Measurements from ENCODE around the gene CDR2L. TPM values are rescaled to one million over a fixed set of nuclear protein-coding genes. Genes with fewer than 3 reads are reported as not detected.
"Not testable (repeated sequence)": the region's sequence is repeated elsewhere in the genome, so short reads cannot be mapped to it uniquely, and the experiment has no call there.

Gene CDR2L
- total RNA-seq, 2 experiments from 2014 or later: 0.74 to 1.2 TPM

DNA sequence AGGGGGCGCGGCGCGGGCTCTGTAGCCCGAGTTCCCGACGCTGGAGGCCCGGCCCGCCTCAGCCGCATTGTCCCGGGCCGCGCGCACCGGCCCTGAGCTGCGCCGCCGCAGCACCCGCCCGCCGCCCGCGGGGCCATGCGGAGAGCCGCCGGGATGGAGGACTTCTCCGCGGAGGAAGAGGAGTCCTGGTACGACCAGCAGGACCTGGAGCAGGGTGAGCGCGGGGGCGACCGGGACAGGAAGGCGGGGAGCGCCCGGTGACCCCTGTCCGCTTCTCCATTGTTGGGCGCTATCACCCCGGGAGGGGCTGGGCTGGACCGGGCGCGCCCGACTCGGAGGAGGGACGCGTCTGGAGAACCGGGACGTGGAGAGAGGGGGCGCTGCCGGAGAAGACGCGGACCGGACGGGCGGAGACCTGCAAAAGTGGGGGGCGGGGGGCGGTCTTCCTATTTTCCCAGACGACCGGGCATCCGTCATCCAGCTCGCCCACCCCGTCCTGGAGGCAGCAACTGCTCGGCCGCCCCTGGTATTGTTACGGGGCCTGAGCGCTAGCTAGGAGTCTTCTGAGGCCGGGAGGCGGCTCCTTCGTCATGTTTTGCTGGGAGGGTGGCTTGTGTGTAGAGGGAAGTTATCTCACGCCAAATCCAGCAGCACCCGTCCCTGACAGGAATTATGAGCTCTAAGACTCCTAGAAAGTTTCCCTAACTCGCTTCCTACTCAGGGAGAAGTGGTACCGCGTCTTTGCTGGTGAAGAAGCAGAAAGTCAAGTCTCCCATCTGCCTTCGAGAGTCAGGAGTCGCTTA is 678 bp downstream of the CDR2L start:
- Mint-ChIP-seq H3K36me3 (no peaks in the 10 kb centered on the region), H3K4me3 (peak overlapping the region; percentile 74), H3K4me1 (peaks cover 14% of the 10 kb centered on the region), H3K27ac (no peak overlapping the region), H3K27me3 (peaks cover 20% of the 10 kb centered on the region), H3K9me3 (no peaks in the 10 kb centered on the region)
- peak; percentile 37 for DNase-seq

DNA sequence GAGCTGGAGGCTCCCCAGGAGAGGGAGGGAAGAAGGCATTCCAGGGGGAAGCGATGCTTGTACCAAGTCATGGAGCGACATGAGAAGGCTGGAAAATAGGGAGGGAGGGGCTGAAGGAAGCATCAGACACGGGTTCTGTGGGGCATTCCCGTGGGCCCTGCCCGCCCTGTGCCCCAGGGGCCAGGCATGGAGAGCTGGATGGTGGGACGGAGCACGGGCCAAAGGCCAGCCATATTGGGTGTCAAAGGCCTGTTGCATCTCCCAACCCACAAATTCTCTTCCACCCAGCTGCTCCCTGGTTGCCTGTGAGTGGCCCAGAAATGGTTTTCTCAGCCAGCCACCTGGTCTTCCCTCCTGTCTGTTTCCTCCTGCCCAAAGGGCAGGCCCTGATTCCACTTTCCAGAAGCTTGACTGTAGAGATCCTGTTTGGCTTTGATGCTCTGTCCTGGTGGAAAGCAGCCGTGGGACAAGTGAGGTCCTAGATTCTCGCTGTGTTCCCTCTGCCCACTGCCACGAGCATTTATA is 3.2 kb downstream of the CDR2L start:
- H3K9me3 Mint-ChIP-seq: no peaks in the 10 kb centered on the region
- no peaks in the 10 kb centered on the region for H3K36me3 Mint-ChIP-seq
- peaks cover 14% of the 10 kb centered on the region for H3K27me3 Mint-ChIP-seq
- no peak for DNase-seq
- H3K27ac Mint-ChIP-seq: no peak overlapping the region
- H3K4me3 Mint-ChIP-seq: no peak overlapping the region
- peaks cover 14% of the 10 kb centered on the region for H3K4me1 Mint-ChIP-seq

DNA sequence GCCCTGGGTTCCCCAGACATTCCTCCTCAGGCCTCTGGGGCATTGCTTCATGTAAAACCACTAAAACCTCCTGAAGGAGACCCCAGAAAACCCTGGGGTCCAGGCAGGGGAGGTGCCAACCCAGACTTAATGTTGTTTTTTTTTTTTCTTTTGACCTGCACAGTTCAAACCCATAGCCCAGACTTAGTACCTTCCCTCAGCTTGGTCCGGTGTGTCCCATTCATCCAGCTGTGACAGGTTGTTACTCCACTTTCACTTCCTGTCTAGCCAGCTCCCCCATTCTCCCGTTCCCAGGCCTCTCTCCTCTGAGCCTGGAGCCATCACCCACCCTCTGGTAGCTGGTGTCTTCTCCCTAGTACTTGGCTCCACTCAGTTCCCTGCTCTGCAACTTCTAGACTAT is 4.8 kb downstream of the CDR2L start:
- H3K4me3 Mint-ChIP-seq: no peak overlapping the region
- no peak overlapping the region for H3K27ac Mint-ChIP-seq
- H3K27me3 Mint-ChIP-seq: peaks cover 7% of the 10 kb centered on the region
- H3K36me3 Mint-ChIP-seq: no peaks in the 10 kb centered on the region
- DNase-seq: no peak
- no peaks in the 10 kb centered on the region for H3K9me3 Mint-ChIP-seq
- H3K4me1 Mint-ChIP-seq: peaks cover 6% of the 10 kb centered on the region

DNA sequence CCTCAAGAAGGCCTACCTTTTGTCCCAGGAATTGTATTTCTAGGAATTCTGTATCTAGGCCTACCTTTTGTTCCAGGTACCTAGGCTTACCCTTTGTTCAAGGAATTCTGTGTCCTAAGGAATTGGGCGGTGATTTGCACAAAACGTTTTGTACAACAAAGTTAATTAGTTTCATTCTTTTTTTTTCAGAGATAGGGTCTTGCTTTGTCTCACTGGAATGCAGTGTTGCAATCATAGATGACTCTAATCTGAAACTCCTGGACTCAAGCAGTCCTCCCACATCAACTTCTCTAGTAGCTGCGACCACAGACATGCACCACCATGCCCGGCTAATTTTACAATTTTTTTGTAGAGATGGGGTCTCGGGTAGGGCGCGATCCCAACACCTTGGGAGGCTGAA is 7.0 kb downstream of the CDR2L start:
- no peaks in the 10 kb centered on the region for H3K36me3 Mint-ChIP-seq
- no peak overlapping the region for H3K27ac Mint-ChIP-seq
- H3K4me3 Mint-ChIP-seq: no peak overlapping the region
- DNase-seq: no peak
- no peaks in the 10 kb centered on the region for H3K27me3 Mint-ChIP-seq
- H3K4me1 Mint-ChIP-seq: peaks cover 7% of the 10 kb centered on the region
- H3K9me3 Mint-ChIP-seq: no peaks in the 10 kb centered on the region

DNA sequence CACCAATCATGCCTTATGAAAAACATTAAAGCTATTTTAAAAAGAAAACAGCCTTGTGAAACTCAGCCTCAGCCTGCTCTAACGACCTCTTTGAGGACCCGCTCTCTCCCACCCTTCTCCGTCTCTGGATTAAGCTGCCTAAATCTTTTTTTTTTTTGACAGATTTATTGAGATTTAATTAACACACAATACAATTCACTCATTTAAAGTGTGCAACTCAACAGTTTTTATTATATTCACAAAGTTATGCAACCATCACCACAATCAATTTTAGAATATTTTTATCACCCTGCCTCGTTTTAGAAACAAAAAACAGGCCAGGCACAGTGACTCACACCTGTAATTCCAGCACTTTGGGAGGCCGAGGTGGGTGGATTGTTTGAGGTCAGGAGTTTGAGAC is 8.4 kb downstream of the CDR2L start:
- Mint-ChIP-seq H3K27ac (no peak overlapping the region), H3K4me1 (peaks cover 7% of the 10 kb centered on the region)

DNA sequence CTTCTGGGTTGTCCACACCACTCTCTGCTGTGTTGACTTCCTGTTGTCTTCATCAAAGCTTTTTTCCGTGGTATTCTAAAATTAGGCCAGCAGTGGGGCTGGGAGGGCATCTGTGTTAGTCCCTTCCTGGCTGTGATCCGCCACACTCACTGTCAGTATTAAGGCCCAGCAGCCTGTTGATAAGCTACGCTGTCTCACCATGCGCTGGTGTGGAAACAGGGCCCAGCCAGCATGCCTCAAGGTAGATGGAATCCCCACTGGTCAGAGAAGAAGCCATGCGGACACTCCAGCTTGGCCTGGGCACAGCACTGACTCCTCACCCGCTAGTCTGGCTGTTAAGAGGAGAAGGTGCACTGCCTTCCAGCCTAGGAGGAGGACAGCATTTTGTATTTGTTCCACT is 11.4 kb downstream of the CDR2L start:
- Mint-ChIP-seq H3K9me3 (no peaks in the 10 kb centered on the region), H3K27me3 (no peaks in the 10 kb centered on the region), H3K4me3 (no peak overlapping the region), H3K36me3 (no peaks in the 10 kb centered on the region), H3K4me1 (peaks cover 16% of the 10 kb centered on the region), H3K27ac (no peak overlapping the region)
- no peak for DNase-seq

More for the DNA sequence above, 8.4 kb downstream of the CDR2L start:
- no peak for DNase-seq
- no peaks in the 10 kb centered on the region for H3K27me3 Mint-ChIP-seq
- H3K36me3 Mint-ChIP-seq: no peaks in the 10 kb centered on the region
- H3K4me3 Mint-ChIP-seq: no peak overlapping the region
- H3K9me3 Mint-ChIP-seq: no peaks in the 10 kb centered on the region

DNA sequence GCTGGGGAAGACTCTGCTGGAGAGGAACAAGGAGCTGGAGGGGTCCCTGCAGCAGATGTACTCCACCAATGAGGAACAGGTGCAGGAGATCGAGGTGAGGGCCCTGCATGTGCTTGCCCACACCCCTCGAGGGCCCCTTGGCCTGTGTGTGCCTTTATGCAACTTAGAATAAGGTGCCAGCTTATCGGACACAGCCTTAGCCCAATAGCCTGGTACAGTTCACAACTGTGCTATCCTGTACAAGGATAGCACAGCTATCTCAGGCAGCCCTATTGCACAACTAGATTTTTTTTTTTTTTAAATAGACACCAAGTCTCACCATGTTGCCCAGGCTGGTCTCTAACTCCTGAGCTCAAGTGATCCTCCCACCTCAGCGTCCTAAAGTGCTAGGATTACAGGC is 12.1 kb downstream of the CDR2L start:
- H3K27ac Mint-ChIP-seq: no peak overlapping the region
- H3K4me1 Mint-ChIP-seq: peaks cover 16% of the 10 kb centered on the region
- H3K36me3 Mint-ChIP-seq: no peaks in the 10 kb centered on the region
- H3K9me3 Mint-ChIP-seq: no peaks in the 10 kb centered on the region
- no peak for DNase-seq
- no peak overlapping the region for H3K4me3 Mint-ChIP-seq
- no peaks in the 10 kb centered on the region for H3K27me3 Mint-ChIP-seq

DNA sequence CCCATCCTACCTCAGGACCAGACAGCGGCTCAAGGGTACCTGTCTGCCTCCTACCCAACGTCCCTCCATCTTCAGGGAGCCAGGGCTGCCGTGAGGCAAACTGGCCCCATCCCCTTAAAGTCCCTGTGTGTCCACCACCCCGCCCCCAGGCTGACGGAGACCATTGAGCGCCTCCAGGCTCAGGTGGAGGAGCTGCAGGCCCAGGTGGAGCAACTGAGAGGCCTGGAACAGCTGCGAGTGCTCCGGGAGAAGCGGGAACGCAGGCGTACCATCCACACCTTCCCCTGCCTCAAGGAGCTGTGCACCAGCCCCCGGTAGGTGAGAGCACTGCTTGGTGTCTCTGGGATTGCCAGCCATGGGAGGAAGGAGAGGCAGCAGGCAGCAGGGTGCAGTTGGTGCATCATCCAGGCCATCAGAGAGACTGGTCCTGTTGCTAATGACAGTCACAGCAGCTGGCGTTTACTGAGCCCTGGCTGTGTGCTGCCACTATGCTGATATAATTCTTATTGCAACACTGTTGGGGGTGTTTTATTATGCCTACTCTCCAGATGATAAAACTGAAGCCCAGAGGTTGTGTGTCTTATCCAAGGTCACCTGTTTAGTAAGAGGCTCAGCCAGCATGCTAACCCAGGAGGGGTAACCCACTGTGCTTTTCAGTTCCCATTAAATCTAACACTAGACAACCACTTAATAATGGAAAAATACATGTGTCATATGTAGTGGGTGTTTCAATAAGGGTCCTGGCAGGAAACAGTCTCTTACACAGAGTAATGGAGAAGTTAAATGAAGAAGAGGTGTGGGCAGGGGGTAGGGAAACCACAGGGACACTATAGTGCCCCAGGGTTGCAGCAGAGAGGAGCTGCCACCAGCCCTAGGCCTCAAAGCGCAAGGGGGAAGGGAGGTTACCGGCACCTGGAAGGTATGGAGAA is 14.7 kb downstream of the CDR2L start:
- H3K4me1 Mint-ChIP-seq: peaks cover 16% of the 10 kb centered on the region
- H3K4me3 Mint-ChIP-seq: no peak overlapping the region
- no peaks in the 10 kb centered on the region for H3K9me3 Mint-ChIP-seq
- DNase-seq: no peak
- H3K36me3 Mint-ChIP-seq: no peaks in the 10 kb centered on the region
- no peaks in the 10 kb centered on the region for H3K27me3 Mint-ChIP-seq
- peak overlapping the region; percentile 36 for H3K27ac Mint-ChIP-seq

DNA sequence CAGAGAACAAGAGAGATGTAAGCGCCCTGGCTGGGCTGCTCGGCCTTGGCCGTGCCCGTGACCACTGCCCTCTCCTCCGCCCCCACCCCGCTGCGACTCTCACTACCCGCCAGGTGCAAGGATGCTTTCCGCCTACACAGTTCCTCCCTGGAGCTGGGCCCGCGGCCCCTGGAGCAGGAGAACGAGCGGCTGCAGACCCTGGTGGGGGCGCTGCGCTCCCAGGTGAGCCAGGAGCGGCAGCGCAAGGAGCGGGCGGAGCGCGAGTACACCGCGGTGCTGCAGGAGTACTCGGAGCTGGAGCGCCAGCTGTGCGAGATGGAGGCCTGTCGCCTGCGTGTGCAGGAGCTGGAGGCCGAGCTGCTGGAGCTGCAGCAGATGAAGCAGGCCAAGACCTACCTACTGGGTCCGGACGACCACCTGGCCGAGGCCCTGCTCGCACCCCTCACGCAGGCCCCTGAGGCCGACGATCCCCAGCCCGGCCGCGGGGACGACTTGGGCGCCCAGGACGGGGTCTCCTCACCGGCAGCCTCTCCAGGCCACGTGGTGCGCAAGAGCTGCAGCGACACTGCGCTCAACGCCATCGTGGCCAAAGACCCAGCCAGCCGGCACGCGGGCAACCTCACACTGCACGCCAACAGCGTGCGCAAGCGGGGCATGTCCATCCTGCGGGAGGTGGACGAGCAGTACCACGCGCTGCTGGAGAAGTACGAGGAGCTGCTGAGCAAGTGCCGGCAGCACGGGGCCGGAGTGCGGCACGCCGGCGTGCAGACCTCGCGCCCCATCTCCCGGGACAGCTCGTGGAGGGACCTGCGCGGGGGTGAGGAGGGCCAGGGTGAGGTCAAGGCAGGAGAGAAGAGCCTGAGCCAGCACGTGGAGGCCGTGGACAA is 15.9 kb downstream of the CDR2L start:
- Mint-ChIP-seq H3K27me3 (no peaks in the 10 kb centered on the region), H3K4me1 (peaks cover 13% of the 10 kb centered on the region), H3K27ac (no peak overlapping the region), H3K4me3 (no peak overlapping the region), H3K36me3 (no peaks in the 10 kb centered on the region), H3K9me3 (no peaks in the 10 kb centered on the region)
- DNase-seq: no peak

DNA sequence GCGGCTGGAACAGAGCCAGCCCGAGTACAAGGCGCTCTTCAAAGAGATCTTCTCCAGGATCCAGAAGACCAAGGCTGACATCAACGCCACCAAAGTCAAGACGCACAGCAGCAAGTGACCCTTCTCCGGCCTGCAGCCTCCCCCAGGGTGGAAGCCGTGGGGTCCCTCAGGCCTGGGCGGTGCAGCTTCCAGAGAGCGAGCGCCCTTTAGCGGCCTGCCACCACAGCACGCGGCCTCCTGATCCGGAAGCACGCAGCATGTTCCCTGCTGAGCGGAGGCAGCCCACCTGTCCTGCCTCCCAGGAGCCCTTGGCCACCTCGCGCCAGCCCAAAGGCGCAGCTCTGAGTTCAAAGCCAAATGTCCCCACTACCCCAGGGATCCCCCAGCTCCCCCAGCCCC is 16.5 kb downstream of the CDR2L start:
- H3K36me3 Mint-ChIP-seq: no peaks in the 10 kb centered on the region
- H3K27me3 Mint-ChIP-seq: no peaks in the 10 kb centered on the region
- no peak overlapping the region for H3K4me3 Mint-ChIP-seq
- no peaks in the 10 kb centered on the region for H3K9me3 Mint-ChIP-seq
- no peak overlapping the region for H3K27ac Mint-ChIP-seq
- peaks cover 9% of the 10 kb centered on the region for H3K4me1 Mint-ChIP-seq
- DNase-seq: no peak

DNA sequence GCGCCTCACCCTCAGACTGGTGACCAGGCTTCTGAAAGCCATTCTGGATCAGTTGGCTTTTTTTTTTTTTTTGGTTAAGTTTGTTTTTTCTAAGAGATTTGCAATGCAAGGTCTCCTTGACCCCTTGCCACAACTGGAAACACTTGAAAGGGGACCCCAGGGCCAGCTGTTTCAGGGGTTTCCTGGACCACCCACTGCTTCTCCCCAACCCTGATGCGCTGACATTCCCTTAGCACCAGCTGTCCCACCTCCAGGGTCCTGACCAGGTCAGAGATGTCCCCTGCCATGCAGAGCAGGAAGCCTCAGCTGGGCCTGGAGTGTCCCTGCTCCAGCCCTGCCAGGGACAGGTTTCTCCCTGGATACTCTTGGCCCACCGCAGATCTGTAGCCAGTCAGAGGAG is 16.9 kb downstream of the CDR2L start:
- no peaks in the 10 kb centered on the region for H3K27me3 Mint-ChIP-seq
- H3K36me3 Mint-ChIP-seq: no peaks in the 10 kb centered on the region
- no peak overlapping the region for H3K27ac Mint-ChIP-seq
- DNase-seq: no peak
- H3K4me1 Mint-ChIP-seq: peaks cover 9% of the 10 kb centered on the region
- no peak overlapping the region for H3K4me3 Mint-ChIP-seq
- no peaks in the 10 kb centered on the region for H3K9me3 Mint-ChIP-seq

DNA sequence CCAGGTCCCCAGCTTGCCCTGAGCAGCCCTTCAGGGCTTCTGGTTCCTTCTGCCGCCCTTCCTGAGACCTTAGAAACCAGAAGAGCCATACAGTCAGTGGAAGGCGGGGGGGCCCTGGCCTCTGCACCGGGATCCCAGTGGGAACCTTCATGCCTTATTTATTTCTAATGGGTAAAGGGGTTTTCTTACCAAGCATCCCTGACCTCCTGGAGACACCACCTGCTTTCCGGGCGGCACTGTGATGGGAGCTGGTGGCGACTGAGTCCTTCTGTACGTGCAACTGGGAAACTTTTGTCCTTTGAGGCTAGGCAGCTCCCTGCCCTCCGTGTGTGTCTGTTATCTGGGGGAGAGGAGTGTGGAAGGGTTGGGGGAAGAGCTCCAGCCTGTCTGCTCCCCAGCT is 17.9 kb downstream of the CDR2L start:
- H3K4me1 Mint-ChIP-seq: peaks cover 9% of the 10 kb centered on the region
- no peaks in the 10 kb centered on the region for H3K27me3 Mint-ChIP-seq
- H3K4me3 Mint-ChIP-seq: no peak overlapping the region
- H3K9me3 Mint-ChIP-seq: no peaks in the 10 kb centered on the region
- no peak for DNase-seq
- no peaks in the 10 kb centered on the region for H3K36me3 Mint-ChIP-seq
- H3K27ac Mint-ChIP-seq: no peak overlapping the region

DNA sequence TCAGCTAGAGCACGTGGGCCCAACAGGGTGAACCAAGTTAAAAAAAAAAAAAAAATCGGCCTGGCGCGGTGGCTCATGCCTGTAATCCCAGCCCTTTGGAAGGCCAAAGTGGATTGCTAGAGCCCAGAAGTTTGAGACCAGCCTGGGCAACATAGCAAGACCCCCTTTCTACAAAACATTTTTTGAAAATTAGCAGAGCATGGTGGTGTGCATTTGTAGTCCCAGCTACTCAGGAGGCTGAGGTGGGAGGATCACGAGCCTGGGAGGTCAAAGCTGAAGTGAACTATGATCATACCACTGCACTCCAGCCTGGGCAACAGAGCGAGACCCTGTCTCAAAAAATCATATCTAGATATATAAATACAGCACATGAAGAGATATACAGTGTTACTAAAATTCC is 18.7 kb downstream of the CDR2L start:
- H3K4me1 Mint-ChIP-seq: peaks cover 13% of the 10 kb centered on the region
- H3K27me3 Mint-ChIP-seq, DNase-seq, H3K36me3 Mint-ChIP-seq, H3K9me3 Mint-ChIP-seq, H3K4me3 Mint-ChIP-seq, H3K27ac Mint-ChIP-seq: not testable (repeated sequence)

DNA sequence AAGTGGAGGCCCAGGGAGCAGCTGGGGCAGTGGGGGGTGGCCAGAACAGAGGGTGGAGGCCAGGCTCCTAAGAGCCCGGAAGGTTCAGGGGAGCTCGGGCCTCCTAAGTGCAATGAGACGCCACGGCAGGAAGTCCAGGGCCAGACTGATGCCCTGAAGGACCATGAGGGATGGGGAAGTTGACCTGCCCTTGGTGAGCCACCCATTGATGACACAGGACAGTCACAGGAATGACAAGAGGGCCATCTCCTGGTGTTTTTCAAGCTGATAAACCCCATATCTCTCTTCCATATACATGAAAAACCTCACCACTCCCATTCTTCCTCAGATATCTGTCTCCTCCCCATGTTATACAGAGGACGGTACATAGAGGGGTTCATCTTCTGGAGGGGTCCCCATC is 19.2 kb downstream of the CDR2L start:
- no peaks in the 10 kb centered on the region for H3K36me3 Mint-ChIP-seq
- no peak overlapping the region for H3K27ac Mint-ChIP-seq
- H3K4me3 Mint-ChIP-seq: no peak overlapping the region
- H3K4me1 Mint-ChIP-seq: peaks cover 19% of the 10 kb centered on the region
- H3K27me3 Mint-ChIP-seq: no peaks in the 10 kb centered on the region
- no peak for DNase-seq
- no peaks in the 10 kb centered on the region for H3K9me3 Mint-ChIP-seq

DNA sequence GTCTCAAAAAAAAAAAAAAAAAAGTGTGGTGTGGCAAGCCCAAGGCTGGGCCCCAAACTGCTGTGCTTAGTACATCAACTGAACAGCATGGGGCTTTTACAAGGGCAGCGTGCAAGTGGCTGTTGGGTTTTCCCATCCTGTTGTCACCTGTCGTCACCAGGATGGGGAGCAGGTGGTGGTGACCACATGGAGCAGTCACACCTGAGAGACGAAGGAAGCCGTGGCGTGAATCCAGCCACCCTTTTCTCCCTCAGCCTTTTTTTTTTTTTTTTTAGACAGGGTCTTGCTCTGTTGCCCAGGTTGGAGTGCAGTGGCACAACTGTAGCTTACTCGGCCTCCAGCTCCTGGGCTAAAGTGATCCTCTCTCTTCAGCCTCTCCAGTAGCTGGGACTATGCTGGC is 20.9 kb downstream of the CDR2L start:
- H3K27ac Mint-ChIP-seq: no peak overlapping the region

More for the DNA sequence above, 20.9 kb downstream of the CDR2L start:
- no peaks in the 10 kb centered on the region for H3K27me3 Mint-ChIP-seq
- no peak for DNase-seq
- H3K4me3 Mint-ChIP-seq: no peak overlapping the region
- H3K36me3 Mint-ChIP-seq: no peaks in the 10 kb centered on the region
- H3K4me1 Mint-ChIP-seq: peaks cover 17% of the 10 kb centered on the region
- no peaks in the 10 kb centered on the region for H3K9me3 Mint-ChIP-seq
